Epithelial cell of proximal tubule (primary cell): ENCODE results near the gene MRPS6. TPM values are rescaled to one million over a fixed set of nuclear protein-coding genes. Genes with fewer than 3 reads are reported as not detected.
A peak's percentile ranks its signal among the peaks of the same experiment; 100 is the strongest.

Source experiments
- DNase-seq: peaks from one replicate; pipeline ENCODE4 v3.0.0-alpha.2; 2011; ENCODE audit warnings: low read depth
- H3K4me3 ChIP-seq: 2 replicates; pipeline ENCODE4 v1.5.1; 2011; ENCODE audit warnings: low read depth, mild to moderate bottlenecking, low read length
- total RNA-seq: library from RNA; depleted of rRNA; stranded (reverse); fragments of >200 nt; gene quantifications from 2 replicates; pipeline ENCODE4 v1.2.3, GENCODE V29; 2015
- TF ChIP-seq, protein P1 (sequence below): conservative IDR thresholded peaks from 2 replicates; pipeline ENCODE4 v1.5.1; 2012; ENCODE audit warnings: low read depth, mild to moderate bottlenecking, low read length

The MRPS6 gene
- total RNA-seq, 1 donor from 2014 or later: 48.3 TPM

GRCh38 chr21:34086887-34087306 is 13.5 kb downstream of the MRPS6 start:
- TF ChIP-seq, protein P1, sequence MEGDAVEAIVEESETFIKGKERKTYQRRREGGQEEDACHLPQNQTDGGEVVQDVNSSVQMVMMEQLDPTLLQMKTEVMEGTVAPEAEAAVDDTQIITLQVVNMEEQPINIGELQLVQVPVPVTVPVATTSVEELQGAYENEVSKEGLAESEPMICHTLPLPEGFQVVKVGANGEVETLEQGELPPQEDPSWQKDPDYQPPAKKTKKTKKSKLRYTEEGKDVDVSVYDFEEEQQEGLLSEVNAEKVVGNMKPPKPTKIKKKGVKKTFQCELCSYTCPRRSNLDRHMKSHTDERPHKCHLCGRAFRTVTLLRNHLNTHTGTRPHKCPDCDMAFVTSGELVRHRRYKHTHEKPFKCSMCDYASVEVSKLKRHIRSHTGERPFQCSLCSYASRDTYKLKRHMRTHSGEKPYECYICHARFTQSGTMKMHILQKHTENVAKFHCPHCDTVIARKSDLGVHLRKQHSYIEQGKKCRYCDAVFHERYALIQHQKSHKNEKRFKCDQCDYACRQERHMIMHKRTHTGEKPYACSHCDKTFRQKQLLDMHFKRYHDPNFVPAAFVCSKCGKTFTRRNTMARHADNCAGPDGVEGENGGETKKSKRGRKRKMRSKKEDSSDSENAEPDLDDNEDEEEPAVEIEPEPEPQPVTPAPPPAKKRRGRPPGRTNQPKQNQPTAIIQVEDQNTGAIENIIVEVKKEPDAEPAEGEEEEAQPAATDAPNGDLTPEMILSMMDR: no peak
- DNase-seq: no peak
- no peak overlapping the region for H3K4me3 ChIP-seq

- H3K4me3 ChIP-seq: no peak overlapping the region
- TF ChIP-seq, protein P1: no peak
- DNase-seq: no peak
These were observed 15.4 kb downstream of the MRPS6 start for GRCh38 chr21:34088752-34089151.

GRCh38 chr21:34091032-34091431 is 17.7 kb downstream of the MRPS6 start:
- H3K4me3 ChIP-seq: no peak overlapping the region
- TF ChIP-seq, protein P1: no peak
- DNase-seq: no peak

- no peak for DNase-seq
- no peak overlapping the region for H3K4me3 ChIP-seq
- TF ChIP-seq, protein P1: peak; percentile 52
These were observed 18.2 kb downstream of the MRPS6 start for GRCh38 chr21:34091607-34092006.

DNA sequence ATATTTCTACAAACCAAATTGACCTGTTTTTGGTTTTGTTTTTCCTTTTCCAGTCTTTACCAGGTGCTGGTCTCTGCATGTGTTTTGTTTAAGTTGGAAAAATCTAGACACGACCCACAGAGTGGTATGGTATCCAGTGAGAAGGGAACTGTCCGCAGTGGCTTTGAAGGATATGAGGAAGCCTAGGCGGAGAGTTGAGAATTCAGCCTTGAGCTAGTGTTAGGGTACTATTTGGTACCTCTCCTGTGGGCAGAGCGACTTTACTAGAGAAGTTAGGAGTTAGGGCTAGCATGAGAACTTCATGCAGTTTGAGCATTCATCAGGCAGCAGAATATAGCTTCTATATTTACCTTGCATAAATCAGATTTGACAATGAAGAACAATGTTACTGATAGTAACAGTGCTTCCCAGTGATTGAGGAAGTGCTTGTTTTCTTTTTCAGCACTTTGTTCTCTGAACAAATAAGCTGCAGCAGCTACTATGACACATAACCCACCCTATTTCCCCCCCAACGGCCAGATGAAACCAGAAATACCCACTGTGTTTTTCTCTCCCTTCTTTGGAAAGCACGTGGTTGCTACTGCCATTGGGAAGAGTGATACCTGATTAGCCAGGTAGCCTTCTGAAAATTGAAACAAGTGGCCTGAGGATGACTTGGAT is 19.0 kb downstream of the MRPS6 start:
- DNase-seq: no peak
- H3K4me3 ChIP-seq: no peak overlapping the region
- TF ChIP-seq, protein P1: no peak

GRCh38 chr21:34093083-34093482 is 19.7 kb downstream of the MRPS6 start:
- H3K4me3 ChIP-seq: no peak overlapping the region
- TF ChIP-seq, protein P1: no peak
- DNase-seq: no peak

DNA sequence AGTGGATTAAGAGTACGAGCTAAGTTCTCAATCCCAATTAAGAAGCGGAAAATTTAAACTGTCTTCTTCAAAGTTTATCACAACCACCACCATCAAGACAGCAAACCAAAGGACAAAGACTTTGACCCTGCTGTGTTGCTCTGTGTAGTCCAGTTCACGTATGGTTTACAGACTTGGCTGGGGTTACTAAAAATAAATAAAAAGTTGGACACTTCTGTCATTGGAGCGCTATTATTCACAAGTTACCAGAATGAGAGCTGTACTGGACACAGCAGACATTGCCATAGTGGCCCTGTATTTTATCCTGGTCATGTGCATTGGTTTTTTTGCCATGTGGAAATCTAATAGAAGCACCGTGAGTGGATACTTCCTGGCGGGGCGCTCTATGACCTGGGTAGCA is 21.6 kb downstream of the MRPS6 start:
- H3K4me3 ChIP-seq: no peak overlapping the region
- no peak for DNase-seq
- TF ChIP-seq, protein P1: no peak
